OCI-LY1 (cell line): Measurements from ENCODE around the gene SLC15A4.

Experiments used
- H2AFZ ChIP-seq: fragments of 200-600 bp; sonication (generic), shearing (Covaris generic); 2 replicates; pipeline ENCODE4 v1.6.0; 2014; ENCODE audit warnings: antibody characterized with exemption, mild to moderate bottlenecking, low read length
- H3F3A ChIP-seq: fragments of 200-600 bp; sonication (generic), shearing (Covaris generic); 2 replicates; pipeline ENCODE4 v1.6.0; 2014; ENCODE audit warnings: mild to moderate bottlenecking, antibody characterized with exemption, low read length, moderate library complexity; ENCODE audit not compliant: insufficient read depth
- H3K27ac ChIP-seq: fragments of 200-600 bp; sonication (generic); 2 replicates; pipeline ENCODE4 v1.5.1; 2014; ENCODE audit warnings: low read length, mixed run types, mild to moderate bottlenecking, low read depth; ENCODE audit not compliant: poor library complexity, severe bottlenecking
- H3K27me3 ChIP-seq: fragments of 200-600 bp; sonication (generic); 2 replicates; pipeline ENCODE4 v1.6.0; 2014; ENCODE audit warnings: antibody characterized with exemption, mild to moderate bottlenecking, low read length, moderate library complexity; ENCODE audit not compliant: insufficient read depth
- H3K36me3 ChIP-seq: fragments of 200-600 bp; sonication (generic); 2 replicates; pipeline ENCODE4 v1.6.1; 2014; ENCODE audit warnings: mild to moderate bottlenecking, antibody characterized with exemption, low read length, moderate library complexity, mixed read lengths; ENCODE audit not compliant: insufficient read depth
- H3K4me1 ChIP-seq: fragments of 200-600 bp; sonication (generic); 2 replicates; pipeline ENCODE4 v1.5.1; 2014; ENCODE audit warnings: mild to moderate bottlenecking, low read length, moderate library complexity; ENCODE audit not compliant: insufficient read depth, severe bottlenecking
- H3K4me2 ChIP-seq: fragments of 200-600 bp; sonication (generic), shearing (Covaris generic); 2 replicates; pipeline ENCODE4 v1.6.1; 2014; ENCODE audit warnings: low read length
- H3K4me3 ChIP-seq: fragments of 200-600 bp; sonication (generic); 2 replicates; pipeline ENCODE4 v1.5.1; 2014; ENCODE audit warnings: low read length, low read depth, mild to moderate bottlenecking, mixed read lengths; ENCODE audit not compliant: poor library complexity, severe bottlenecking
- H3K79me2 ChIP-seq: fragments of 200-600 bp; shearing (Covaris generic); 2 replicates; pipeline ENCODE4 v1.6.1; 2016; ENCODE audit warnings: mixed run types, low read length, mixed read lengths; ENCODE audit not compliant: insufficient read depth
- H3K9ac ChIP-seq: fragments of 200-600 bp; sonication (generic), shearing (Covaris generic); 2 replicates; pipeline ENCODE4 v1.6.1; 2014; ENCODE audit warnings: mild to moderate bottlenecking, low read length, mixed read lengths
- H3K9me2 ChIP-seq: fragments of 200-600 bp; sonication (generic), shearing (Covaris generic); 2 replicates; pipeline ENCODE4 v1.6.1; 2014; ENCODE audit warnings: low read depth, mild to moderate bottlenecking, low read length, mixed read lengths
- H3K9me3 ChIP-seq: fragments of 200-600 bp; shearing (Covaris generic); 2 replicates; pipeline ENCODE4 v1.6.1; 2014; ENCODE audit warnings: low read length, mixed read lengths
- H4K20me1 ChIP-seq: fragments of 200-600 bp; sonication (generic), shearing (Covaris generic); 2 replicates; pipeline ENCODE4 v1.6.0; 2016; ENCODE audit warnings: mild to moderate bottlenecking, low read length; ENCODE audit not compliant: insufficient read depth
- EZH2 ChIP-seq: fragments of 200-600 bp; sonication (generic), shearing (Covaris generic); IDR thresholded peaks from 2 replicates; pipeline ENCODE4 v1.8.0; 2017; ENCODE audit warnings: borderline replicate concordance, mixed run types, mild to moderate bottlenecking, antibody characterized with exemption, low read length, moderate library complexity, mixed read lengths
- TF ChIP-seq, protein P1 (sequence below): fragments of 200-600 bp; sonication (generic), shearing (Covaris generic); IDR thresholded peaks from 2 replicates; pipeline ENCODE4 v1.5.1; 2017; ENCODE audit warnings: mild to moderate bottlenecking, antibody characterized with exemption, low read length, moderate library complexity, mixed read lengths

The SLC15A4 gene

DNA sequence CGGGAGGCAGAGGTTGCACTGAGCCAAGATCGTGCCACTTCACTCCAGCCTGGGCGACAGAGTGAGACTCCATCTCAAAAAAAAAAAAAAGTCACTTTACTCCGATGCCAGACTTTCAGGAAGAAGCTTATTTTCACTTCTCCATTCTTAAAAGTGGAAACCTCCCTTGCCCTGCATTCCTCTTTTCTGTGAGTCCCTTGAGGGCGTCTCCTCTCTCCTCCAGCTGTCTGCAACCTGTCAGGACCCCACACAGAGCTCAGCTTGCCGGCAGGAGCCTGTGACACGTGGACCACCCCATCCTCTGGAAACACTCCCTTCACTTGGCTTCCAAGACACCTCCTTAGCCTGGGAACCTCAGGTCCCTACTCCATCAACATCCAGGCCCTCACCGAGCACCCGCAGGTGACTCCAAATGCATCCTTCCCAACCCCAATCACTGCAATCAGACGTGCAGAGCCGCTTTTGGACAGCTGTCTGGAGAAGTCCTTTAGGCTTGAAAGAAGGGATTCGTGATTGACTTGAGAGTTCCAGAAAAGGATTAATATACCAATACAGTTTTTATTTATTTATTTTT is 34.3 kb downstream of the SLC15A4 start:
- Histone ChIP-seq H3K27me3 (no peaks in the 10 kb centered on the region), H2AFZ (no peak overlapping the region), H3K4me1 (peaks cover 10% of the 10 kb centered on the region), H3K9me3 (no peaks in the 10 kb centered on the region), H3K36me3 (peaks cover 37% of the 10 kb centered on the region), H3K27ac (no peak overlapping the region), H3K9ac (no peak overlapping the region), H4K20me1 (no peaks in the 10 kb centered on the region), H3K79me2 (no peaks in the 10 kb centered on the region), H3K9me2 (no peaks in the 10 kb centered on the region), H3K4me3 (no peak overlapping the region), H3K4me2 (no peak overlapping the region), H3F3A (no peaks in the 10 kb centered on the region)
- no peak for TF ChIP-seq EZH2
- TF ChIP-seq, protein P1, sequence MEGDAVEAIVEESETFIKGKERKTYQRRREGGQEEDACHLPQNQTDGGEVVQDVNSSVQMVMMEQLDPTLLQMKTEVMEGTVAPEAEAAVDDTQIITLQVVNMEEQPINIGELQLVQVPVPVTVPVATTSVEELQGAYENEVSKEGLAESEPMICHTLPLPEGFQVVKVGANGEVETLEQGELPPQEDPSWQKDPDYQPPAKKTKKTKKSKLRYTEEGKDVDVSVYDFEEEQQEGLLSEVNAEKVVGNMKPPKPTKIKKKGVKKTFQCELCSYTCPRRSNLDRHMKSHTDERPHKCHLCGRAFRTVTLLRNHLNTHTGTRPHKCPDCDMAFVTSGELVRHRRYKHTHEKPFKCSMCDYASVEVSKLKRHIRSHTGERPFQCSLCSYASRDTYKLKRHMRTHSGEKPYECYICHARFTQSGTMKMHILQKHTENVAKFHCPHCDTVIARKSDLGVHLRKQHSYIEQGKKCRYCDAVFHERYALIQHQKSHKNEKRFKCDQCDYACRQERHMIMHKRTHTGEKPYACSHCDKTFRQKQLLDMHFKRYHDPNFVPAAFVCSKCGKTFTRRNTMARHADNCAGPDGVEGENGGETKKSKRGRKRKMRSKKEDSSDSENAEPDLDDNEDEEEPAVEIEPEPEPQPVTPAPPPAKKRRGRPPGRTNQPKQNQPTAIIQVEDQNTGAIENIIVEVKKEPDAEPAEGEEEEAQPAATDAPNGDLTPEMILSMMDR = no peak

DNA sequence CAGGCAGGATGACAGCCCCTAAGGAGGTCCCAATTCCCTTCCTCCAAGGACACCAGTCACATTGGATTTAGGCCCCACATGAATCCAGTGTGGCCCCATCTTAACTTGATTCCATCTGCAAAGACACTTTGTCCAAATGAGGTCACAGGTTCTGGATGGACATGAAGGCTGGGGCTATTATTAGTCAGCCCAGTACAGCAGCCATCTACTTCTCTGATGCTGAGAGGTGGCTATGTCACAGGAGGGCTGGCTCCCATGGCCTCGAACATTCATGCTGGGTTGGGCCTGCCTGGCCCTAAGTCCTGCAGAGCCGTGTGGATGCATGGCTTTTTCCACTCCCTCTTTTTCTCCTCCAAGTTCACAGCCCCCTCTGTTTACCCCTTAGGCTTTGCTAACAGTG is 35.9 kb downstream of the SLC15A4 start:
- H3F3A ChIP-seq = no peaks in the 10 kb centered on the region
- no peak overlapping the region for H3K9ac ChIP-seq
- H4K20me1 ChIP-seq = no peaks in the 10 kb centered on the region
- H2AFZ ChIP-seq = no peak overlapping the region
- H3K9me2 ChIP-seq = no peaks in the 10 kb centered on the region
- H3K79me2 ChIP-seq = no peaks in the 10 kb centered on the region
- H3K4me3 ChIP-seq = no peak overlapping the region
- no peaks in the 10 kb centered on the region for H3K9me3 ChIP-seq
- H3K4me2 ChIP-seq = no peak overlapping the region
- H3K4me1 ChIP-seq = peaks cover 9% of the 10 kb centered on the region
- H3K27ac ChIP-seq = no peak overlapping the region
- H3K27me3 ChIP-seq = no peaks in the 10 kb centered on the region
- H3K36me3 ChIP-seq = peaks cover 21% of the 10 kb centered on the region
- TF ChIP-seq EZH2 = no peak
- TF ChIP-seq, protein P1 = no peak

GRCh38 chr12:128786741-128787391 is 36.9 kb downstream of the SLC15A4 start:
- no peaks in the 10 kb centered on the region for H3K9me2 ChIP-seq
- no peak for TF ChIP-seq EZH2
- TF ChIP-seq, protein P1 = no peak
- no peak overlapping the region for H3K4me3 ChIP-seq
- no peak overlapping the region for H2AFZ ChIP-seq
- no peak overlapping the region for H3K27ac ChIP-seq
- no peaks in the 10 kb centered on the region for H3K27me3 ChIP-seq
- H3F3A ChIP-seq = no peaks in the 10 kb centered on the region
- no peaks in the 10 kb centered on the region for H3K79me2 ChIP-seq
- no peak overlapping the region for H3K9ac ChIP-seq
- no peak overlapping the region for H3K4me2 ChIP-seq
- H4K20me1 ChIP-seq = no peaks in the 10 kb centered on the region
- no peaks in the 10 kb centered on the region for H3K9me3 ChIP-seq
- peaks cover 9% of the 10 kb centered on the region for H3K4me1 ChIP-seq
- H3K36me3 ChIP-seq = peaks cover 12% of the 10 kb centered on the region; the same call in 1 of the 2 replicates
